RWPE1 (cell line): Measurements from ENCODE around the gene ADGRV1.
A peak's percentile ranks its signal among the peaks of the same experiment; 100 is the strongest.

Experiments
- CTCF ChIA-PET: fragments of 350-600 bp; sonication (Branson Sonifier 250); formaldehyde crosslinking; extraction: SDS; loops from one replicate; lab custom pipeline; 2021; lab: Yijun Ruan, JAX
- POLR2A ChIA-PET: fragments of 400-600 bp; formaldehyde crosslinking; extraction: SDS; loops from one replicate; lab custom pipeline; 2020; ENCODE audit warnings: antibody characterized with exemption; ENCODE audit not compliant: low non-redundant PET; lab: Yijun Ruan, JAX
- DNase-seq: peaks from one replicate; pipeline ENCODE4 v3.0.0; 2012; ENCODE audit warnings: low spot score
- H3K27ac ChIP-seq: fragments of 450-650 bp; 2 replicates; pipeline ENCODE4 v1.5.1; 2017
- TF ChIP-seq, protein P1 (sequence below): fragments of 450-650 bp; conservative IDR thresholded peaks from 2 replicates; pipeline ENCODE4 v1.5.1; 2017; ENCODE audit warnings: low read depth, mild to moderate bottlenecking

The ADGRV1 gene

DNA sequence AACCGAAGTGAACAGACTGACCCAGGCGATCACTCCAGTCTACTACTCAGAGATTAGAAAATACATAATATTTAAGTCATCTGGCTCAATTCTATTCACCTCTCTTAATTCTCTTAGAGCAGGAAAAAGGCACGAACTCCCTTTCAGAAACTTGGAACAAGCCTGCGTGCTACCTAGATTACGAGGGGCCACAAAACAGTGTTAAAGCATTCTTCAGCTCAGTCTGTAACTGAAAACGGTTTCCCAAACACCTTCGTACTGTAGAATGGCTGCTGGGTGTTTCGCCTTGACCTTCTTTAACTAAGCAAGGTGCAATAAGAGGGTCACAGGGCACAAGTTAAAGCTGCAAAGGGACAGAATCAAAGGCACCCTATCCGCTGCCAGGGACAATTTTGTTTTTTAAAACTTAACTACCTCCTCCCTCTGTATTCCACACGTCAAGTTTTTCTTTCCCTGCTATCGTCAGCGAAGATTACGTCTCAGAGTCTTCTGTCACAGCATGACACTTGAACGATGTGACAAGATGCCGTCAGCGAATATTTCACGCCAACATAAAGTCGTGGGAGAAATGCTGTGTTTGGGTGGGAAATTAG is 29.9 kb upstream of the ADGRV1 start:
- DNase-seq = peak; percentile 38
- ChIA-PET POLR2A (interaction anchor here (0.9 kb wide), 1 partner anchor 119 kb away, joined by 5 read pairs; the partner anchor contains the start of gene CETN3), CTCF (interaction anchor here (0.7 to 1.1 kb wide), 3 partner anchors 29 to 67 kb away, joined by 3 to 4 read pairs (median 3); no protein-coding TSS in a partner anchor)
- TF ChIP-seq, protein P1, sequence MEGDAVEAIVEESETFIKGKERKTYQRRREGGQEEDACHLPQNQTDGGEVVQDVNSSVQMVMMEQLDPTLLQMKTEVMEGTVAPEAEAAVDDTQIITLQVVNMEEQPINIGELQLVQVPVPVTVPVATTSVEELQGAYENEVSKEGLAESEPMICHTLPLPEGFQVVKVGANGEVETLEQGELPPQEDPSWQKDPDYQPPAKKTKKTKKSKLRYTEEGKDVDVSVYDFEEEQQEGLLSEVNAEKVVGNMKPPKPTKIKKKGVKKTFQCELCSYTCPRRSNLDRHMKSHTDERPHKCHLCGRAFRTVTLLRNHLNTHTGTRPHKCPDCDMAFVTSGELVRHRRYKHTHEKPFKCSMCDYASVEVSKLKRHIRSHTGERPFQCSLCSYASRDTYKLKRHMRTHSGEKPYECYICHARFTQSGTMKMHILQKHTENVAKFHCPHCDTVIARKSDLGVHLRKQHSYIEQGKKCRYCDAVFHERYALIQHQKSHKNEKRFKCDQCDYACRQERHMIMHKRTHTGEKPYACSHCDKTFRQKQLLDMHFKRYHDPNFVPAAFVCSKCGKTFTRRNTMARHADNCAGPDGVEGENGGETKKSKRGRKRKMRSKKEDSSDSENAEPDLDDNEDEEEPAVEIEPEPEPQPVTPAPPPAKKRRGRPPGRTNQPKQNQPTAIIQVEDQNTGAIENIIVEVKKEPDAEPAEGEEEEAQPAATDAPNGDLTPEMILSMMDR = no peak
- peak overlapping the region; percentile 82 for H3K27ac ChIP-seq

DNA sequence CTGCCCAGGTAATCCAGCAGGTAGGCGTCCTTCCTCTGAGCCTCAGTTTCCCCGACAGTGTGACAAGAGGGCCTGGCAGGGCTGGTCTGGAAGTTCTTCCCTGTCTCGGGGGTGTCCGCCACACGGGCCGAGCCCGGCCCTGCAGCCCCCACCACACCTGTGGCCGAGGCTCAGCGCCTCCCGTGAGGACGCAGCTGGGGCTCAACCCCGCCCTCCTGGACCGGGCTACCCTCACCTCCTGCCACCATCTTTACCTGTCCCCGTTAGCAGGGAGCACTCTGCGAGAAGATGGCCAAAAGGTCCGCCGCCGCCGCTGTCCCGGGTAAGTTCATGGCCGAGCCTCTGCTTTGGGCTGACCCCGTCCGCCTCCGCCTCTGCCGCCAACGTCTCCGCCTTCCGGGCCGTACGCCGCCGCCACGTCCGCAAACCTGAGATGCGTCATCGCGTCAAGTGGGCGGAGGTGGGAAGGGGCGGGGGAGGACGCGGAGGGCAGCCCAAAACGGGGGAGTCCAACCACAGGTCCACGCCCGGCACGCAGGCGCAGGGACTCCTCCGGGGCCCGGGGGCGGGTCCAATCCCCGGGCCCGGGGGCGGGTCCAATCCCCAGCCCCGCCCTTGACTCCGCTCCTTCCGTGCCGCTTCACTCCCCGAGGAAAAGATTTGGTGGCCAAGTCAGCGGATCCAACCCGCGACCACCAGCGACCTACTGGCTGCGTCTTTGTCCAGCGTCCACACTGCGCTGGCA is 29.2 kb upstream of the ADGRV1 start, which contains the start of gene LYSMD3:
TSS of gene LYSMD3 (minus strand) at position 391 of the 745 bp plus-strand sequence. CDS start 4,295 bp downstream, outside the sequence.
- H3K27ac ChIP-seq = peak within 1 kb of the TSS; percentile 82
- CTCF ChIA-PET = interaction anchor here (0.5 to 1.7 kb wide), 11 partner anchors 15 to 1802 kb away, joined by 3 to 12 read pairs (median 4); no protein-coding TSS in a partner anchor
- POLR2A ChIA-PET = interaction anchor here (0.6 to 0.9 kb wide), 2 partner anchors 119 to 120 kb away, joined by 3 to 5 read pairs; partner anchors contain the start of gene CETN3
- TF ChIP-seq, protein P1 = no peak
- DNase-seq = peak; percentile 100

DNA sequence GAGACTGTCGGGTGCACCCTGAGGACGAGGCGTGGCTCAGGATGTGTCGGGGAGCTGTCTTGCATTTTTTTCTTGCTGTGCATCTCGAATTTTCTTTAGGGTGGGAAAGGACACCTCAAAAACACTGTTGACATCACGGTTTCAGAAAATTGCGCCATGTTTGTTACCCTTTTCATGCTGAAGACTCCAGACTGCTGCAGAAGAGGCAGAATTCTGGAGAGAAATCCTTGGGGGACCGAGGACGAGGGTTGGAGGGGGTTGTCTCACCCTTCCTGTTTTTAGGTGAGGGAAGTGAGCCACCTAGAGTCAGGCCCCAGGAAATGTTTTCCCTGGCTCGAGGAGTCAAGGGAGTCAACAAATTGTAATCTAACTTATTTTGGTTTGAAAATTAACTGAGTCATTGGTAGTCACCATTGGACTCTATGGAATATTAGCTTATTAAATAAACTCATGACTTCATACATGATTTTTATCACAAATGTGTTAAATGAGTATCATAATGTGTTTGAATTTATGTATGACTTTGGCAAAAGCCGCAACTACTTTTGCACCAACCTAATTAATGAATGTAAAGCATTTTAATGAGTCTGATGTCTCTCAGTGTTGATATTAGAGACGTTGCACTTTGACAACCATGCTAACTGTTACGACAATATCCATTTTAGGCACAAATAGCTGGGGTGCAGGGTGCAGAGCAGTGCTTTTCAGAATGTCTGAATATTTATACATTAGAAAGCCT is 28.5 kb upstream of the ADGRV1 start:
- TF ChIP-seq, protein P1 = peak; percentile 92
- DNase-seq = peak; percentile 92
- POLR2A ChIA-PET = interaction anchor here (0.6 kb wide), 1 partner anchor 120 kb away, joined by 3 read pairs; the partner anchor contains the start of gene CETN3
- H3K27ac ChIP-seq = peak overlapping the region; percentile 82
- CTCF ChIA-PET = interaction anchor here (0.5 to 1.7 kb wide), 12 partner anchors 15 to 1803 kb away, joined by 3 to 12 read pairs (median 4); no protein-coding TSS in a partner anchor

DNA sequence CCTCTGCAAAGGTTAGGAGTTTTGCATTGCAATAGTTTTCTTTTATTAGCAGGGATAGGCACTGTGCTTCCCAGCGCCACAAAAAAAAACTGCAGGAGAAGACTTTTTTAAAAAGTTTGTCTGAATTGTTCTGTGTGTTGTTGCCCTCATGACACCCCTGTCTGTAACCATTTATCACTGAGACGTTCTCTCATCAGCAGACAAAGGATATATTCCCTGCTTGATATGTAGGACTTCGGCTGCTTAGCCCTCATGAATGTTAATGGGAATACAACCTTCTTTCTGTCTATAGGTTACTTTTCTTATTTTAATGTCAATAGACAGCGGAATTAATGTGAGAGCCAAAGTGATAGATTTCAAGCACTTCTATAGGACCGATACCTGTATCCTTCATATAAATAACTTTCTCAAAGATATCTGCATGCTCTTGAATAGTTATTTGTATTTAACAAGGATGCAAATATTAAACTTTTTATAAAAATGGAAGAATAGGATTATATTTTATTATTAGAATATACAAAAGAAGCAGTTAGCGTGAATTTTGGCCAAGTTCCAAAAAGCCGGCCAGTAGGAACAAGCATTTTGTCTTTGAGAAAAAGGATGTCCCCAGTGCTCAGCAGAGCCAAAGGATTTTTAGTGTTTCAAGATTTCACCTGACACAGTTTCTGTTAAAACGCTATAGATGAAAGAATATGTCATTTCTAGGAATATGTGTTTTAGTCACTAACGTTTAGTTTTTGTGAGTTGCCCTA is 27.7 kb upstream of the ADGRV1 start:
- DNase-seq = no peak
- TF ChIP-seq, protein P1 = no peak
- ChIA-PET POLR2A (no interaction called here), CTCF (interaction anchor here (0.6 to 1.7 kb wide), 5 partner anchors 54 to 143 kb away, joined by 3 to 12 read pairs (median 4); no protein-coding TSS in a partner anchor)
- no peak overlapping the region for H3K27ac ChIP-seq

DNA sequence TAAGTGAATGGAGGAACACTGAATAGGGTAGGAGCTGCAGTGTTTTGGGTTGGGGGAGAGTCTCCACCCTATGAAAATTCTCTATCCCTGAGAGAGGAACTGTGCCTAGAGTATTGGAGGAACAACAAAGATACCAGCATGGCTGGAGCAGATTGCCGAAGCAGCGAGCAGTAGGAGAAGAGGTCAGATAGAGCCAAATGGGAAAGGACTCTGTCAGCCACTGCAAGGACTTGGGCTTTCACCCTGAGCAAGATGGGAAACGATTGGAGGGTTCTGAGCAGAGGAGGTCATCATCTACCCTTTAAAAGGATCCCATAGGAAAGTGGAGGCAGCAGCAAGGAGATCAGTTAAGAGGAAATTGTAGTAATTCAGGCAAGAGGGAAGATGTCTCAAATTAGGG is 24.8 kb upstream of the ADGRV1 start:
- CTCF ChIA-PET = interaction anchor here (0.5 kb wide), 1 partner anchor 1131 kb away, joined by 3 read pairs; no protein-coding TSS in a partner anchor
- TF ChIP-seq, protein P1 = no peak
- no peak overlapping the region for H3K27ac ChIP-seq
- no peak for DNase-seq
- POLR2A ChIA-PET = no interaction called here
